Measurements from ENCODE around the gene VAC14. TPM values are rescaled to one million over a fixed set of nuclear protein-coding genes. Genes with fewer than 3 reads are reported as not detected.
"Not testable (repeated sequence)": the region's sequence is repeated elsewhere in the genome, so short reads cannot be mapped to it uniquely, and the experiment has no call there.

VAC14 gene
- total RNA-seq, 1 donor from 2014 or later = 18.4 TPM

- no peak for TF ChIP-seq CTCF (IDR thresholded peaks at IDR 0.05; ENCODE audit: insufficient read depth, low read length, severe bottlenecking)
- H3K4me3 ChIP-seq (ENCODE audit: low read depth, low read length) = no peak overlapping the region
- peak; percentile 36 for FAIRE-seq
- H3K27me3 ChIP-seq (ENCODE audit: control insufficient read depth, insufficient read depth, low read length) = no peaks in the 10 kb centered on the region
- peaks cover 5% of the 10 kb centered on the region for H3K36me3 ChIP-seq (ENCODE audit: control insufficient read depth, insufficient read depth, low read length)
- peak; percentile 95 for DNase-seq (ENCODE audit: low read depth)
Measured at GRCh38 chr16:70746708-70747424, 54.1 kb downstream of the VAC14 start.

GRCh38 chr16:70746040-70746707, 54.8 kb downstream of the VAC14 start:
- DNase-seq (ENCODE audit: low read depth) (peak; percentile 82), FAIRE-seq (no peak)
- TF ChIP-seq CTCF (IDR thresholded peaks at IDR 0.05; ENCODE audit: insufficient read depth, low read length, severe bottlenecking) = no peak
- H3K4me3 ChIP-seq (ENCODE audit: low read depth, low read length) = no peak overlapping the region
- peaks cover 5% of the 10 kb centered on the region for H3K36me3 ChIP-seq (ENCODE audit: control insufficient read depth, insufficient read depth, low read length)
- H3K27me3 ChIP-seq (ENCODE audit: control insufficient read depth, insufficient read depth, low read length) = no peaks in the 10 kb centered on the region

GRCh38 chr16:70745536-70746025, 55.4 kb downstream of the VAC14 start:
- DNase-seq (ENCODE audit: low read depth) (no peak), FAIRE-seq (no peak)
- TF ChIP-seq CTCF (IDR thresholded peaks at IDR 0.05; ENCODE audit: insufficient read depth, low read length, severe bottlenecking) = no peak
- Histone ChIP-seq H3K4me3 (ENCODE audit: low read depth, low read length) (no peak overlapping the region), H3K27me3 (ENCODE audit: control insufficient read depth, insufficient read depth, low read length) (no peaks in the 10 kb centered on the region), H3K36me3 (ENCODE audit: control insufficient read depth, insufficient read depth, low read length) (peaks cover 5% of the 10 kb centered on the region)

- no peak for TF ChIP-seq CTCF (IDR thresholded peaks at IDR 0.05; ENCODE audit: insufficient read depth, low read length, severe bottlenecking)
- H3K4me3 ChIP-seq (ENCODE audit: low read depth, low read length) = no peak overlapping the region
- FAIRE-seq (no peak), DNase-seq (ENCODE audit: low read depth) (no peak)
- peaks cover 5% of the 10 kb centered on the region for H3K36me3 ChIP-seq (ENCODE audit: control insufficient read depth, insufficient read depth, low read length)
- H3K27me3 ChIP-seq (ENCODE audit: control insufficient read depth, insufficient read depth, low read length) = no peaks in the 10 kb centered on the region
Measured at GRCh38 chr16:70744366-70744765, 56.6 kb downstream of the VAC14 start.

- TF ChIP-seq CTCF (IDR thresholded peaks at IDR 0.05; ENCODE audit: insufficient read depth, low read length, severe bottlenecking) = no peak
- no peak overlapping the region for H3K4me3 ChIP-seq (ENCODE audit: low read depth, low read length)
- peaks cover 5% of the 10 kb centered on the region for H3K36me3 ChIP-seq (ENCODE audit: control insufficient read depth, insufficient read depth, low read length)
- no peaks in the 10 kb centered on the region for H3K27me3 ChIP-seq (ENCODE audit: control insufficient read depth, insufficient read depth, low read length)
- DNase-seq (ENCODE audit: low read depth) (no peak), FAIRE-seq (no peak)
Measured at GRCh38 chr16:70743791-70744190, 57.2 kb downstream of the VAC14 start.

GRCh38 chr16:70742967-70743366, 58.0 kb downstream of the VAC14 start:
- not testable (repeated sequence) for H3K27me3 ChIP-seq (ENCODE audit: control insufficient read depth, insufficient read depth, low read length); DNase-seq (ENCODE audit: low read depth); H3K4me3 ChIP-seq (ENCODE audit: low read depth, low read length); H3K36me3 ChIP-seq (ENCODE audit: control insufficient read depth, insufficient read depth, low read length); FAIRE-seq
